GM19035 (cell line): ENCODE data around the gene NELL1.

ENCODE experiments used
- ATAC-seq: cut with Tn5 transposase; IDR thresholded peaks from one replicate; pipeline ENCODE4 v1.9.1; 2021; ENCODE audit not compliant: unreplicated experiment

Gene NELL1

DNA sequence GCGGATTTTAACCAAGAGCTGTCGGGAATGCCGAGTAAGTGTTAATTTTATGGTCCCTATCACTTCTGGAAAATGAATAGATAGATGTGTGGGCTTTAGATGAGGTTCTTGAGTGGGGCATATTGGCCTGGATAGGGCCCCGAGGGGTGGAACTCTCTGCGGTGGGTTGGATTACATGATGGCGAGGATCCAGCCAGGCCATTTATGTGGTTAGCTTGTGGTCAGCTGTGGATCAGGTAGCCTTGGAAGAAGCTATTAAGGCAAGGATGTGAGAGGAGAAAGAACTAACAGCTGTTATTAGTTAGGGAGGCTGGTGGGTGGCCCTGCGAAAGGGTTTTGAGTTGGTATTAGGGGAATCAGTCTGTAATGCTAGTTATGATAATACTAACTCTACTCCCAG is 268.4 kb downstream of the NELL1 start:
- ATAC-seq = no peak

DNA sequence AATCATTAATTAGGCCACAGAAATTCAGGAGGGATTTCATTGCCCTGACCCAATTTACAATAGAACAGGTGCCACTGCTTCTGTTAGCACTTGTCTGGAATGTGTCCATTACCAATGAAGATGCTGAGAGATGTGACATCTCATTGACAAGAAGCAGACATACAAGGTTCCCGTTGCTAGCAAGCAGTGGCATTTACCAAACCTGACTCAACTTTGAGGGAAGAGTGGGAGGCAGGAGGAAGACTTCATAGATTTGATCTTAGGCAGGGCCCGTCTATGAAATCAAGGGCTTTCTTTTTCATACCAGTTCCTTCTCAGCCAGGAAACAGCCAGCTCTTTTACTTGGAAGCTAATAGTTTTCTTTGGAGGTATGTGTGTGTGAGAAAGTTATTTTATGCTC is 280.2 kb downstream of the NELL1 start:
- ATAC-seq = no peak

DNA sequence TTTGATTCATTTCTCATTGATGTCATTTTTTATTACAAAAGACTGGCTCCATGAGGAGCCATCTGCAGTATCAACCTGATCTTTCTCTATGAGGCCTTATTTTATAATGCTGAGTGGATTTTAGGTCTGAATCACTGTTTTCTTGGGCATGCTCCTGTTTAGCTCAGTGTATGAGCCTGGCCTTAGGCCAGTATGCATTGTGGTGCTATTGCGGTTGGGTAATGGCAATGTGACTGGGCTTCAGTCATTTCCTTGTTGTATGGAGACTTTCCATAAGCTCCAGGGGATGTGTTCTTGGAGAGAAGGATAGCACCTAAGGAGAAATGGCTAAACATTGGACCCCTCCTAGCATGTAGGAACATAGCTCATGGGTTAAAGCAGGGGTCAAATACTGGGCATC is 293.2 kb downstream of the NELL1 start:
- ATAC-seq = no peak

DNA sequence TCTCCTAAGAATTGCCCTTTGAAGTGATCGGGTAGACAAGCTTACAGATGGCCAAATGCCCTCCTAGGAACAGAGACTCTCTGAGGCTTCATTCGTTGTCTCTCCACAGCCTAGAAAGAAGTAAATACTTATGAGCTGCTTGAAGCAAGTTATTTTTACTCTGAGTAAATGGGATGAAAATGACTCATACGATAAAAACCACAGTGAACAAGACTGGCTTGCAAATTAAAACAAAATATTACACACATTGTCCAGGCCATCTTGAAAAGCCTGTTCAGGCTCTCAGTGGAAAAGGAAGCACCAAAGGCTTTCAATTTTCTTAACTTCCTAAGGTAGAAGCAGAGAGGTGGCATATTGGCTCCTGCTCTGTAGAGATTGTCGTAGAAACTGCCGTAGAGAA is 294.2 kb downstream of the NELL1 start:
- ATAC-seq = no peak

- ATAC-seq = no peak
Observed at GRCh38 chr11:20964985-20965384, 295.6 kb downstream of the NELL1 start.

DNA sequence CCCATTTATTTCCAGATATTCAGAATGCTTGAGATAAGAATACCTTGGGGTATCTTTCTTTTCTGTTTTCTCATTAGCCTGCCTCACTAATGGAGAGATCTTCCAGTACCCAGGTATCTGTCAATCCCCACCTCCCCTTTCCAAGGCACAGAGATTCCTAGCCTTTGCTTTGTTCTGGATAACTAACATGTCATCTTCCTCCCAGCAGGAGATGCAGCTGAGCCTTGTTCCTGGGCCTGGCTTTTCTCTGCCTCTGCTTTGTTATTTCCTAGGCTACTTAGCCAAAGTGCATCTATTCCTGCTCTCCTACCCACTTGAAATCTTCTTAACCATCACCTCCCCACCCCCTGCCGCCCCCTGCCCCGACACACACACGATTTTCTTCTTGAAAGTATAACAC is 297.1 kb downstream of the NELL1 start:
- ATAC-seq = no peak

GRCh38 chr11:20973940-20974559 is 304.7 kb downstream of the NELL1 start:
- ATAC-seq = no peak

- ATAC-seq = no peak
Observed at GRCh38 chr11:20980736-20981135, 311.4 kb downstream of the NELL1 start.

DNA sequence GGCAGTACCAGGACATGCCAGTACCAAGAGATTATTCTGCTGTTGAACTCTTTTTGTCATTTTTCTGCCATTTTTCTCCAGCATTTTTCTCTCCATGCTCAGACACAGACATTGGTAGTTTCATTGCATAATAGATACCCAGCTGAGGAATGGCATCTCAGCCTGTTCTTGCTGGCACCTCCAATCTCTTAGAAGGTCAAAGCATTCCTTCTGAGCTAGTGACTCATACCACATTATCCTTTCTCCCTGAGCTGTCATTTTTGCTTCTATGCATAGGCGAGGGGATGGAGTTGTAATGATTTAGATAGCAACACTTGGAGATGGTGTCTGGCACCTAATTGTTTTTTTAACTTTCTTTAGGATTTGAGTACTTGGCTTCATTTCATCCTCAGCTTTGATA is 321.1 kb downstream of the NELL1 start:
- no peak for ATAC-seq

- ATAC-seq = no peak
Observed at GRCh38 chr11:20991471-20991870, 322.1 kb downstream of the NELL1 start.

DNA sequence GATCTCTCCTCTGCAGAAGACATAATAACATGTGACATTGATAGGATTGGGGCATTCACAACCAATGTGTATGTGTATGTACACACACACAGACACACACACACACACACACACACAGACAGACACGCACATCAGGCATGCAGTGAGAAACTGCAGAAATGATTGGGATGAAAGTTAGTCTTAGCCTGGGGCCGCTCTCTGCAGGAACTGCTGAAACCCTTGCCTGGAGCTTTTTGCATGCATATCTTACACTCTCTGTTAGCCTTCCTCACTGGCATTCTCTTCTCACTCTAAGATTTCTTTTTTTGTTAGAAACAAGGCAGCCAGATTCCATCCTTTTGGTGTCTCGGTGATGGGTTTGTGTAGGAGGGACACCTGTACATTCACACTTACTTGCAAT is 337.9 kb downstream of the NELL1 start:
- no peak for ATAC-seq

- no peak for ATAC-seq
Observed at GRCh38 chr11:21018248-21018647, 348.9 kb downstream of the NELL1 start.

DNA sequence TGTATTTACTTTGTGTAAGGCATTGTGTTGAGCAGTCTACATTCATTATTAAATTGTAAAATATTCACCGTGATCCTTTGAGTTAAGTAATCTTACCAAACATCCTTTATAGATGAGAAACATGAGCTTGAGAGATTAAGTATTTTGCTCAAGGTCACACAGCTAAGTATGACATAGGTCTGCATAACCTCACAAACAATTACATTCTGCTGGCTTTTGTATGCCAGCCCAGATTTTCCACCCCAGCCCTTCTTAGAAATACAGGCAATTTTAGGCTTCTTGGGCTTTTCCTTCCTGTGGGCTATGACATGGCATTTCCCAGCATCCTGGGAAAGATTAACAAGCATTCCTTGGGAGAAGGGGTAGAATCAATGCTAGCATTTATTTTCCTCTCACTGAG is 357.3 kb downstream of the NELL1 start:
- ATAC-seq = no peak

- no peak for ATAC-seq
Observed at GRCh38 chr11:21037850-21038249, 368.5 kb downstream of the NELL1 start.

DNA sequence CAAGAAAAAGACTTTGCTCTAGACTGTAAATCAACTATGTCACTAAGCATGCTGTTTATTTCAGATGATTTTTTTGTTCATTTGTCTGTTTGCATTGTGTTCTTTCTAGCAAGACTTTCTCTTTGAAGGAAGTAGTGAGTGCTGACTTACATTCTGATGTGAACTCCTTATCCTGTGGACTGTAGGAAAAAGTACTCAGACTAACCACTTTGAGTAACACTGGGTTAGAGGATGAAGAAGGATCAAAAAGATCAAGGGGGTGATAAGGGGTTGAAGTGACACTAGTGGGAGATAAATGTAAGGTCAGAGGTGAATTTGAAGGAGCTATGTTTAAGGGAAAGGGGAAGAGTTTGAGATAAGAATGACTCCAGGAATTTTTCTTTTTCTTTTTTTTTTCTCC is 369.4 kb downstream of the NELL1 start:
- no peak for ATAC-seq

GRCh38 chr11:21040630-21041029 is 371.2 kb downstream of the NELL1 start:
- ATAC-seq = no peak

DNA sequence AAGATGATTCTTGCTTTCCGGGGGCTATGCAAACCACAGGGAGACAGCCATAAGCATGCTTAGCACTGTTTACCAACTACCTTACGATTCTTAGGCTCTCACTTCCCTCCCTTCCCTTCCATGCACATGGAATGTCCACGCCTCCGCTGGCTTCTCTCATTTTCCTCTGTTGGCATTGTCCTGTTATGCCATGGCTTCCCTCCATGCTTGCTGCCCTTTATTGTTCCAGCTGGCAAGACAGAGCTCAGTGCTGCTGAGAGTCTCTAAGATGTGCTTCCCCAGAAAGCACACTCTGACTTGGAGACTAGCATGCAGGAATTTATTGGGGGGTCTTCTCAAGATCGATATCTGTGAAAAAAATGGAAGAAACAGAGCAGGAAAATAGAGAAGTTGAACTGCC is 379.2 kb downstream of the NELL1 start:
- no peak for ATAC-seq

- no peak for ATAC-seq
Observed at GRCh38 chr11:21053466-21053865, 384.1 kb downstream of the NELL1 start.

- no peak for ATAC-seq
Observed at GRCh38 chr11:21056644-21057043, 387.3 kb downstream of the NELL1 start.

GRCh38 chr11:21059879-21060278 is 390.5 kb downstream of the NELL1 start:
- no peak for ATAC-seq

DNA sequence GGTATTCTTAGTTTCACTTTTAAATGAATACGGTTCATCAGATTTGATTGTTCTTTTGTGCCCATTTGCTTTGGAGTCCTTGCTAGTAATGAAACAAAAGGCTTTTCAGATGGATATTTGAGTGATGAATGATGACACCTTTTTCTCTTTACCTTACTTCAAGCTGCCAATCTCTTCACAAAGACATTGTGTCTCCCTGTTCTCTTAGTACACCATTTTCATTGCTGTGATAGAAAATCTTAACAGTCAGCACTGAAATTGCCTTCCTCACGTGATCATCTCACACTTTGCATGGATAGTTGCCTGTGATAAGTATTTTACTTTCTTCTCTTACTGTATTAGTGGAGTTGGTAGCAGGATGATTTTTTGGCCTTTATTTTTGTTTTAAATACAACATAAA is 396.6 kb downstream of the NELL1 start:
- ATAC-seq = no peak

DNA sequence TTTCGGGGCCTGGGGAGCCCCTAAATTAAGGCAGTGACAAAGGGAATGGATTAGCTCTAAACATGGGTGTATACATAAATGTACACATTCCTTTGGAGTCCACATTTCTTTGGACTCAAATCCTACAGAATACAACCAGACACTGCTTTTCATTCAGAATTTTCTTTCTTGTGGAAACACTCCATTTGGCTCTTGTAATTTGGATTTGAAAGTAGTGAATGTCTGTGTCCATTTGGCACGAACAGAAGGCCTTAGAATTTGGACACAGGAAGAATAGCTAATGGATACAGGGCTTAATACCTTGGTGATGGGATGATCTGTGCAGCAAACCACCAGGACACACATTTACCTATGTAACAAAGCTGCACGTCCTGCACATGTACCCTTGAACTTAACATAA is 399.5 kb downstream of the NELL1 start:
- ATAC-seq = no peak

DNA sequence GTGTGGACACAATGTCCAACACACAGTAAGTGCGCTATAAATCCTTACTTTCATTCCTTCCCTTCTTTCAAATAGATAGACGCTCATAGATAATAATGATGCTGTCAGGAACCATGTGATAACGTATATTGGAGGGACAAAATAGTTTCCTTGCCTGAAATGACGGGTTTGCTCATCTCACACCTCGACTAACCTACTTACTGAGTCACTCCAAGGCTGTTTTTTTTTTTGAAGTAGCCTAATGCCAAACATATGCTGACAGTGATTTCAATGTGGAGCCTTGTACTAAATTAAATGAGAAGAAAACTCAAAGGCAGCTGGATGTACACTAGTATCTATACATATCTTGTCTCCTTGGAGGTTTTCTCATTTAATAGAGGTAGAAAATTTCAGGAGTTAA is 400.5 kb downstream of the NELL1 start:
- ATAC-seq = no peak

GRCh38 chr11:21072558-21072957 is 403.2 kb downstream of the NELL1 start:
- ATAC-seq = no peak
